SK-N-SH (cell line): ENCODE measurements around the gene GNG13. TPM values are rescaled to one million over a fixed set of nuclear protein-coding genes. Genes with fewer than 3 reads are reported as not detected.

Experiments
- CTCF ChIA-PET: fragments of 300-600, 350-600 bp; formaldehyde crosslinking; extraction: SDS; loops from one replicate; lab custom pipeline; 2021; lab: Yijun Ruan, JAX
- POLR2A ChIA-PET: fragments of 350-600 bp; sonication (Branson Sonifier 250); formaldehyde crosslinking; extraction: SDS; loops from one replicate; lab custom pipeline; 2020; ENCODE audit warnings: antibody characterized with exemption, inconsistent platforms; lab: Yijun Ruan, JAX
- DNase-seq: peaks from one replicate; pipeline ENCODE4 v3.0.0; 2012
- H2AFZ ChIP-seq: fragments of 200-600 bp; sonication (generic); 2 replicates; pipeline ENCODE4 v1.8.1; 2016; ENCODE audit warnings: antibody characterized with exemption, mild to moderate bottlenecking, low read depth
- H3F3A ChIP-seq: fragments of 200-600 bp; sonication (generic); replicated peaks from 2 replicates; pipeline ENCODE3; 2016; ENCODE audit warnings: antibody characterized with exemption, mild to moderate bottlenecking; ENCODE audit not compliant: insufficient read depth
- H3K27ac ChIP-seq, 2 experiments: fragments of 200-500 bp in 1 of 2; fragments of 200-600 bp in 1 of 2; sonication (Bioruptor generic) in 1 of 2; sonication (generic), shearing (Covaris generic) in 1 of 2; 2 replicates each; pipeline versions ENCODE4 v1.5.1 to v1.6.1; 2014 to 2016; ENCODE audit warnings: low read depth in 2 of 2, inconsistent platforms in 1 of 2, low read length in 1 of 2, mild to moderate bottlenecking in 1 of 2, mixed read lengths in 1 of 2
- H3K27me3 ChIP-seq: fragments of 200-600 bp; sonication (generic), shearing (Covaris generic); 2 replicates; pipeline ENCODE4 v1.6.1; 2016; ENCODE audit warnings: mixed run types; ENCODE audit not compliant: insufficient read depth
- H3K36me3 ChIP-seq, 2 experiments: fragments of 200-500 bp in 1 of 2; fragments of 200-600 bp in 1 of 2; sonication (Bioruptor generic) in 1 of 2; sonication (generic) in 1 of 2; replicated peaks in 1 of 2; 2 replicates each; pipeline versions ENCODE3 to v1.5.1; 2014 to 2016; ENCODE audit warnings: low read length in 1 of 2, mild to moderate bottlenecking in 1 of 2; ENCODE audit not compliant: insufficient read depth in 2 of 2, control insufficient read depth in 1 of 2
- H3K4me1 ChIP-seq, 2 experiments: fragments of 200-500 bp in 1 of 2; fragments of 200-600 bp in 1 of 2; sonication (Bioruptor generic) in 1 of 2; sonication (generic), shearing (Covaris generic) in 1 of 2; 2 replicates each; pipeline versions ENCODE4 v1.5.1 to v1.6.1; 2014 to 2016; ENCODE audit warnings: low read depth in 1 of 2, low read length in 1 of 2, mixed run types in 1 of 2; ENCODE audit not compliant: insufficient read depth in 2 of 2, control insufficient read depth in 1 of 2
- H3K4me2 ChIP-seq: fragments of 200-600 bp; sonication (generic), shearing (Covaris generic); 2 replicates; pipeline ENCODE4 v1.6.1; 2017; ENCODE audit warnings: mixed run types
- H3K4me3 ChIP-seq, 2 experiments: fragments of 200-500 bp in 1 of 2; fragments of 200-600 bp in 1 of 2; sonication (Bioruptor generic) in 1 of 2; sonication (generic), shearing (Covaris generic) in 1 of 2; 2 replicates each; pipeline versions ENCODE4 v1.5.1 to v1.8.1; 2014 to 2016; ENCODE audit warnings: low read depth in 2 of 2, inconsistent platforms in 1 of 2, low read length in 1 of 2, mild to moderate bottlenecking in 1 of 2, mixed read lengths in 1 of 2, moderate library complexity in 1 of 2
- H3K79me2 ChIP-seq: fragments of 200-600 bp; sonication (generic); 2 replicates; pipeline ENCODE4 v1.8.1; 2017; ENCODE audit warnings: mild to moderate bottlenecking; ENCODE audit not compliant: insufficient read depth
- H3K9ac ChIP-seq: fragments of 200-600 bp; sonication (generic); 2 replicates; pipeline ENCODE4 v1.6.1; 2017; ENCODE audit warnings: mixed run types
- H3K9me2 ChIP-seq: fragments of 200-600 bp; sonication (generic); 2 replicates; pipeline ENCODE4 v1.6.1; 2017; ENCODE audit warnings: mixed run types
- H3K9me3 ChIP-seq: fragments of 200-600 bp; sonication (generic); 2 replicates; pipeline ENCODE4 v1.6.1; 2017; ENCODE audit warnings: mixed run types, mild to moderate bottlenecking, moderate library complexity
- H4K20me1 ChIP-seq: fragments of 200-600 bp; sonication (generic); 2 replicates; pipeline ENCODE4 v1.6.1; 2017; ENCODE audit warnings: mild to moderate bottlenecking, mixed run types; ENCODE audit not compliant: insufficient read depth
- CHD2 ChIP-seq: fragments of 150-350 bp; IDR thresholded peaks from 2 replicates; pipeline ENCODE4 v1.6.1; 2018; ENCODE audit warnings: low read length; ENCODE audit not compliant: partially characterized antibody
- EP300 ChIP-seq, 2 experiments: IDR thresholded peaks; 2 replicates each; pipeline versions ENCODE4 v1.4.0 to v1.6.1; 2012; ENCODE audit warnings: borderline replicate concordance in 1 of 2, low read depth in 1 of 2, low read length in 1 of 2
- EZH2phosphoT487 ChIP-seq: fragments of 200-600 bp; sonication (generic); IDR thresholded peaks from 2 replicates; pipeline ENCODE4 v1.6.1; 2017; ENCODE audit warnings: low read depth, mixed run types, mild to moderate bottlenecking, antibody characterized with exemption, moderate library complexity, borderline replicate concordance
- FOXM1 ChIP-seq: IDR thresholded peaks from 2 replicates; pipeline ENCODE4 v1.4.0; 2012; ENCODE audit warnings: low read depth, mild to moderate bottlenecking
- JUND ChIP-seq: IDR thresholded peaks from 2 replicates; pipeline ENCODE4 v1.4.0; 2012
- MEF2A ChIP-seq: IDR thresholded peaks from 2 replicates; pipeline ENCODE4 v1.4.0; 2012; ENCODE audit warnings: low read depth, borderline replicate concordance
- NRF1 ChIP-seq: IDR thresholded peaks from 2 replicates; pipeline ENCODE4 v1.6.1; 2012; ENCODE audit warnings: low read depth, mild to moderate bottlenecking, low read length
- RAD21 ChIP-seq: IDR thresholded peaks from 2 replicates; pipeline ENCODE4 v1.6.1; 2012; ENCODE audit warnings: mild to moderate bottlenecking, low read length
- TEAD4 ChIP-seq: IDR thresholded peaks from 2 replicates; pipeline ENCODE4 v1.4.0; 2012; ENCODE audit warnings: mild to moderate bottlenecking, borderline replicate concordance; ENCODE audit not compliant: insufficient read depth
- WGBS: methylation state at CpG from one replicate; pipeline ENCODE4 v1.1.6; 2017; ENCODE audit warnings: low lambda C conversion rate; 5-methylcytosine and 5-hydroxymethylcytosine counted together
- polyA plus RNA-seq, 3 experiments: library from polyadenylated mRNA; depleted of rRNA; stranded (reverse); fragments of >200 nt; gene quantifications; 2 replicates each; pipeline ENCODE4 v1.2.3, GENCODE V29; 2012
- TF ChIP-seq, protein P1 (sequence below): fragments of 150-350 bp; IDR thresholded peaks from 2 replicates; pipeline ENCODE4 v1.6.1; 2016; ENCODE audit warnings: mild to moderate bottlenecking, low read depth, low read length
- TF ChIP-seq, protein P2 (sequence below): fragments of 200-600 bp; sonication (generic); IDR thresholded peaks from 2 replicates; pipeline ENCODE4 v1.6.1; 2017; ENCODE audit warnings: antibody characterized with exemption, mild to moderate bottlenecking, moderate library complexity

The GNG13 gene
- polyA plus RNA-seq, 1 of the 3 experiments (the other 2 are of a cell fraction) = not detected

DNA sequence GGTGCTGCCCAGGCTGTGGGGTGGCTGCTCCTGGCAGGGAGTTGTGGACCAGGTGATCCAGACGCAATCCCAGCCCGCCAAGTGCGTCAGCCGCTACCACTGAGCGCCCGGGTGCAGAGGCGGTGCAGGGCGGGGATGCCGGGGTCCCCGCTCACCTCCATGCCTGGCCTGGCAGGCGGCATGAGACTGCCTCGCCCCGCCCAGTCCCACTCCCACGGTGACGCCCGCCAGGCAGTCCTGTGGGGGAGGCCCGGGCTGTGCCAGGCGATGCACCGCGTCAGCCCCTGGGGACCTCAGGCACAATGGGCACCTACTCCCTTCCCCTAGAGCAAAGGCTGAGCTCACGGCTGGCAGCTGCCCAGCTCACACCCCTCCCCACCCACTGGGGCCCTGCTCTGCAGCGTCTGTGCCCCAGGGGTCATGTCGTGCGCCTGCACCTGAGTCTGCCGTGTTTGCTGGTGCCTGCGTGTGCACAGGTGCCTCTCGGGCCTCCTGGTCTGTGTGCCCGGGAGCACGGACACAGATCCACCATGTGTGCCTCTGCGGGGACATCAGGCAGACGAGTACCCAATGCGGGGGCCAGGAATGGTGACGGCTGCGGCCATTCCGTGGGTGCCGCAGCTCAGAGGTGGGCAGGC, 17.6 kb downstream of the GNG13 start:
- TF ChIP-seq EP300 (IDR thresholded peaks at IDR 0.05; ENCODE audit: borderline replicate concordance in 1 of 2, low read depth in 1 of 2, low read length in 1 of 2) (no peak), MEF2A (no peak), JUND (no peak), NRF1 (no peak), TEAD4 (no peak)
- TF ChIP-seq, protein P1, sequence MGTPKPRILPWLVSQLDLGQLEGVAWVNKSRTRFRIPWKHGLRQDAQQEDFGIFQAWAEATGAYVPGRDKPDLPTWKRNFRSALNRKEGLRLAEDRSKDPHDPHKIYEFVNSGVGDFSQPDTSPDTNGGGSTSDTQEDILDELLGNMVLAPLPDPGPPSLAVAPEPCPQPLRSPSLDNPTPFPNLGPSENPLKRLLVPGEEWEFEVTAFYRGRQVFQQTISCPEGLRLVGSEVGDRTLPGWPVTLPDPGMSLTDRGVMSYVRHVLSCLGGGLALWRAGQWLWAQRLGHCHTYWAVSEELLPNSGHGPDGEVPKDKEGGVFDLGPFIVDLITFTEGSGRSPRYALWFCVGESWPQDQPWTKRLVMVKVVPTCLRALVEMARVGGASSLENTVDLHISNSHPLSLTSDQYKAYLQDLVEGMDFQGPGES = no peak
- Histone ChIP-seq H3K9me3 (no peaks in the 10 kb centered on the region), H3K79me2 (peaks cover 15% of the 10 kb centered on the region), H3K4me3 (no peak overlapping the region), H4K20me1 (peaks cover 20% of the 10 kb centered on the region; the same call in 1 of the 2 replicates), H3K4me2 (no peak overlapping the region), H3K27ac (no peak overlapping the region), H3K9me2 (no peaks in the 10 kb centered on the region), H3K4me1 (peaks cover 0 to 18% of the 10 kb centered on the region in 2 experiments; a peak in 1 of 4 replicates), H3K36me3 (peaks cover 0 to 10% of the 10 kb centered on the region in 2 experiments), H2AFZ (no peak overlapping the region), H3F3A (no peaks in the 10 kb centered on the region), H3K9ac (no peak overlapping the region), H3K27me3 (peaks cover 17% of the 10 kb centered on the region; the same call in 1 of the 2 replicates)
- CTCF ChIA-PET = interaction anchor here (1.8 to 8.9 kb wide), 4 partner anchors 39 to 73 kb away, joined by 5 to 127 read pairs (median 24); partner anchors contain the start of genes CIAO3 and METRN
- POLR2A ChIA-PET = interaction anchor here (0.6 to 1.4 kb wide), 3 partner anchors 63 to 67 kb away, joined by 3 to 4 read pairs (median 3); no protein-coding TSS in a partner anchor
- DNase-seq = peak; percentile 72
- WGBS = 24% methylated on average over 21 of the region's 36 CpGs

DNA sequence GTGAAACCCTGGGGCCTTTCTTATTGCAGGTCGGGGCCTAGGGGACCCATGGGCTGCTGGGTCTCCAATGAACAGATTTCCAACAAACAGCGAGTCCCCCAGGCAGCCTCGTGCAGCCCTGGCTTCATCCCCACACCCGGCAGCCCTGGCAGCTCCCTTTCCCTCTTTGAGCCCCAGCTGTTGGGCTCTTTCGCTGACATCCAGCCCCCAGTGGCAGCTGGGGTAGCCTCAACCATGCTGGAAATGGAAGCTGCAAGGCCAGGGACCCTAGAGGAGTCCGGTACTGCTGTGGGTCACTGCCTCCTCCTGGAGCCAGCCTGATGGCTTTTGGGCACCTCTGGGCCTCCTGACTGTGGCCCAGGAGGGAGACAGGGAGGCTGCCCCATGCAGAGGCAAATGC, 18.3 kb downstream of the GNG13 start:
- POLR2A ChIA-PET = interaction anchor here (0.9 kb wide), 1 partner anchor 65 kb away, joined by 3 read pairs; no protein-coding TSS in a partner anchor
- Histone ChIP-seq H3F3A (no peaks in the 10 kb centered on the region), H2AFZ (no peak overlapping the region), H3K27ac (no peak overlapping the region), H4K20me1 (peaks cover 17% of the 10 kb centered on the region; the same call in 1 of the 2 replicates), H3K36me3 (peaks cover 0 to 10% of the 10 kb centered on the region in 2 experiments), H3K27me3 (peaks cover 17% of the 10 kb centered on the region; the same call in 1 of the 2 replicates), H3K4me3 (no peak overlapping the region), H3K9me2 (no peaks in the 10 kb centered on the region), H3K79me2 (peaks cover 9% of the 10 kb centered on the region), H3K4me1 (peaks cover 0 to 13% of the 10 kb centered on the region in 2 experiments; a peak in 1 of 4 replicates), H3K9ac (no peak overlapping the region), H3K4me2 (no peak overlapping the region), H3K9me3 (no peaks in the 10 kb centered on the region)
- CTCF ChIA-PET = interaction anchor here (1.8 to 8.9 kb wide), 3 partner anchors 39 to 68 kb away, joined by 5 to 127 read pairs (median 8); partner anchors contain the start of genes CIAO3 and METRN
- WGBS = 44% methylated on average over 3 of the region's 6 CpGs
- TF ChIP-seq CHD2 (no peak), FOXM1 (no peak), EZH2phosphoT487 (no peak), NRF1 (no peak), RAD21 (no peak)
- TF ChIP-seq, protein P2, sequence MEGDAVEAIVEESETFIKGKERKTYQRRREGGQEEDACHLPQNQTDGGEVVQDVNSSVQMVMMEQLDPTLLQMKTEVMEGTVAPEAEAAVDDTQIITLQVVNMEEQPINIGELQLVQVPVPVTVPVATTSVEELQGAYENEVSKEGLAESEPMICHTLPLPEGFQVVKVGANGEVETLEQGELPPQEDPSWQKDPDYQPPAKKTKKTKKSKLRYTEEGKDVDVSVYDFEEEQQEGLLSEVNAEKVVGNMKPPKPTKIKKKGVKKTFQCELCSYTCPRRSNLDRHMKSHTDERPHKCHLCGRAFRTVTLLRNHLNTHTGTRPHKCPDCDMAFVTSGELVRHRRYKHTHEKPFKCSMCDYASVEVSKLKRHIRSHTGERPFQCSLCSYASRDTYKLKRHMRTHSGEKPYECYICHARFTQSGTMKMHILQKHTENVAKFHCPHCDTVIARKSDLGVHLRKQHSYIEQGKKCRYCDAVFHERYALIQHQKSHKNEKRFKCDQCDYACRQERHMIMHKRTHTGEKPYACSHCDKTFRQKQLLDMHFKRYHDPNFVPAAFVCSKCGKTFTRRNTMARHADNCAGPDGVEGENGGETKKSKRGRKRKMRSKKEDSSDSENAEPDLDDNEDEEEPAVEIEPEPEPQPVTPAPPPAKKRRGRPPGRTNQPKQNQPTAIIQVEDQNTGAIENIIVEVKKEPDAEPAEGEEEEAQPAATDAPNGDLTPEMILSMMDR = no peak
- DNase-seq = no peak
